GM19372 (cell line): ENCODE measurements around the gene SLC4A2.

Experiments used
- ATAC-seq: cut with Tn5 transposase; IDR thresholded peaks from one replicate; pipeline ENCODE4 v1.9.1; 2021; ENCODE audit warnings: mild to moderate bottlenecking, low read depth, moderate library complexity; ENCODE audit not compliant: unreplicated experiment

The SLC4A2 gene

GRCh38 chr7:151088019-151088855 lies 28.8 kb downstream of the SLC4A2 start:
- no peak for ATAC-seq

- ATAC-seq, result no peak
Measured at GRCh38 chr7:151088856-151089699, 29.7 kb downstream of the SLC4A2 start.

- no peak for ATAC-seq
Measured at GRCh38 chr7:151089893-151090730, 30.7 kb downstream of the SLC4A2 start.

- no peak for ATAC-seq
Measured at GRCh38 chr7:151091003-151091402, 31.6 kb downstream of the SLC4A2 start.

- ATAC-seq, result no peak
Measured at GRCh38 chr7:151091431-151091830, 32.0 kb downstream of the SLC4A2 start.

GRCh38 chr7:151091988-151092387 lies 32.6 kb downstream of the SLC4A2 start:
- ATAC-seq, result no peak

- no peak for ATAC-seq
Measured at GRCh38 chr7:151093748-151094147, 34.4 kb downstream of the SLC4A2 start.

GRCh38 chr7:151094675-151095074 lies 35.3 kb downstream of the SLC4A2 start:
- ATAC-seq, result no peak

- ATAC-seq, result no peak
Measured at GRCh38 chr7:151095123-151095797, 35.9 kb downstream of the SLC4A2 start.

GRCh38 chr7:151095828-151096475 lies 36.6 kb downstream of the SLC4A2 start:
- ATAC-seq, result no peak

- no peak for ATAC-seq
Measured at GRCh38 chr7:151099486-151100211, 40.3 kb downstream of the SLC4A2 start.

- no peak for ATAC-seq
Measured at GRCh38 chr7:151100921-151101320, 41.5 kb downstream of the SLC4A2 start.

- ATAC-seq, result no peak
Measured at GRCh38 chr7:151101621-151102396, 42.4 kb downstream of the SLC4A2 start.

- no peak for ATAC-seq
Measured at GRCh38 chr7:151102991-151103390, 43.6 kb downstream of the SLC4A2 start.

GRCh38 chr7:151103973-151104372 lies 44.6 kb downstream of the SLC4A2 start:
- no peak for ATAC-seq

- no peak for ATAC-seq
Measured at GRCh38 chr7:151104411-151105235, 45.2 kb downstream of the SLC4A2 start.

- ATAC-seq, result no peak
Measured at GRCh38 chr7:151107882-151108281, 48.5 kb downstream of the SLC4A2 start.
